ENCODE data around the gene HSF2BP.

GRCh38 chr21:43648171-43648570 is 11.1 kb downstream of the HSF2BP start:
- TF ChIP-seq EP300 (conservative IDR thresholded peaks at IDR 0.05; ENCODE audit: poor library complexity, severe bottlenecking) (no peak), SMC3 (conservative IDR thresholded peaks at IDR 0.05; ENCODE audit: poor library complexity) (no peak), REST (IDR thresholded peaks at IDR 0.05; ENCODE audit: borderline replicate concordance) (no peak), MXI1 (conservative IDR thresholded peaks at IDR 0.05; ENCODE audit: poor library complexity, severe bottlenecking) (no peak)
- TF ChIP-seq, protein P1, sequence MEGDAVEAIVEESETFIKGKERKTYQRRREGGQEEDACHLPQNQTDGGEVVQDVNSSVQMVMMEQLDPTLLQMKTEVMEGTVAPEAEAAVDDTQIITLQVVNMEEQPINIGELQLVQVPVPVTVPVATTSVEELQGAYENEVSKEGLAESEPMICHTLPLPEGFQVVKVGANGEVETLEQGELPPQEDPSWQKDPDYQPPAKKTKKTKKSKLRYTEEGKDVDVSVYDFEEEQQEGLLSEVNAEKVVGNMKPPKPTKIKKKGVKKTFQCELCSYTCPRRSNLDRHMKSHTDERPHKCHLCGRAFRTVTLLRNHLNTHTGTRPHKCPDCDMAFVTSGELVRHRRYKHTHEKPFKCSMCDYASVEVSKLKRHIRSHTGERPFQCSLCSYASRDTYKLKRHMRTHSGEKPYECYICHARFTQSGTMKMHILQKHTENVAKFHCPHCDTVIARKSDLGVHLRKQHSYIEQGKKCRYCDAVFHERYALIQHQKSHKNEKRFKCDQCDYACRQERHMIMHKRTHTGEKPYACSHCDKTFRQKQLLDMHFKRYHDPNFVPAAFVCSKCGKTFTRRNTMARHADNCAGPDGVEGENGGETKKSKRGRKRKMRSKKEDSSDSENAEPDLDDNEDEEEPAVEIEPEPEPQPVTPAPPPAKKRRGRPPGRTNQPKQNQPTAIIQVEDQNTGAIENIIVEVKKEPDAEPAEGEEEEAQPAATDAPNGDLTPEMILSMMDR (IDR thresholded peaks at IDR 0.05; ENCODE audit: poor library complexity, severe bottlenecking) = no peak
